Skeletal muscle cell (primary cell): ENCODE measurements around the gene GPHN.
"Not testable (repeated sequence)": the region's sequence is repeated elsewhere in the genome, so short reads cannot be mapped to it uniquely, and the experiment has no call there.

Experiments used
- DNase-seq: peaks from one replicate; pipeline ENCODE4 v3.0.0-alpha.2; 2010; ENCODE audit warnings: low read depth
- H3K4me3 ChIP-seq: 2 replicates; pipeline ENCODE4 v1.5.1; 2011; ENCODE audit warnings: low read depth, mild to moderate bottlenecking, control low read depth, low read length, moderate library complexity

The GPHN gene

GRCh38 chr14:66575939-66576338 lies 68.0 kb downstream of the GPHN start:
- no peak overlapping the region for H3K4me3 ChIP-seq
- DNase-seq, result no peak

- H3K4me3 ChIP-seq, DNase-seq: not testable (repeated sequence)
Measured at GRCh38 chr14:66587753-66588152, 79.8 kb downstream of the GPHN start.

GRCh38 chr14:66595394-66595793 lies 87.4 kb downstream of the GPHN start:
- DNase-seq, result no peak

DNA sequence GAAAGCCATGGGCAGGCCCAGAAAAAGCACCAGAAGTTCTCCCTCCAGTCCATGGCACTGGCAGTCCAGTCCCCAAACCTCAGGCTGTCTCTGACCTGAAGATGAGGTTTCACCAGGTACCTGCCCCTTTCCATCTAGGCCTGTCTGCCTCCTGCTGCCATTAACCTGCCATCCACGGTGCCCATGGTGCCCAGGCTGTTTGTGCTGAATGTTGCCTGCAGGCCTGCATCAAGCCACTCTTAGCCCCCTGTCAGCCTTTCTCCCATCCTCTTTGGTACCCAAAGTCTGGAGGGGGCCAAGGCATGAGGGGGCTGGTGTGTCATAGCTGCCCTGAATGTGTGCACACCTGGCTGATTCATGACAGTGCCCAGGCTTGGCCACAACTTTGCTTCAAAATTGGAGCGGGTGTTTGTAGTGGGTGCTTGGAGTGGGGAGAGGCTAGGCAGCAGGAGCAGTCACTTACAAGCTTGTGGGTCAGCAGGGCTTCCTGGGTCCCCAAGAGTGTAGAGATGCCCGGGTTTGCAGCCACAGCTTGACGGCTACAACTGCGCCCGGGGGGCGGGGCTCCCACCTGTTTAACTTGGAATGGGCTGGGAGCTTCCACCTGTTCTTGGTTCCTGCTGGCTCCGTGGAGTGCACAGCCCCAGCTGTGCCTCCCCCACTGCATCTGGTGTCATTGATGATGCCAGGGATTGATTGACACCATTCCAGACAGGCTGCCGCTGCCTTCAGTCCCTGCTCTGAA lies 88.5 kb downstream of the GPHN start:
- no peak overlapping the region for H3K4me3 ChIP-seq
- no peak for DNase-seq

More at GRCh38 chr14:66595394-66595793, 87.4 kb downstream of the GPHN start:
- H3K4me3 ChIP-seq, result no peak overlapping the region

DNA sequence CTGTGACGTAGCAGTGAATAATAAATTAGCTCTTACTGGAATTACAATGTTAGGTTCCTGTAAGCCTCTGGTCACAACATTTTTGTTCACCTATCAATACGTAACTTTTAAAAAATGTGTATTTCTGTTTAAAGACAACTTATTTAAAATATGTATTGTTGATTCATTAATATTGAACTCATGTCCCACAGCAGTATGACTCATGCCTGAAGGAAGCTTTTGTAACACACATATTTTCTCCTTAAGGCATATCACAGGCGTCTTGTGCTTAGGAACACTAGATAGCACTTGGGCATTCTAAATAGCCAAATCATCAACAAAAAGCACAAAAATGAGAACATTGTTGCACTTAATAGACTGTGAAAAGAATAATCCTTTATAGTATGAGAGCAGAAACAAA lies 92.5 kb downstream of the GPHN start:
- no peak overlapping the region for H3K4me3 ChIP-seq
- DNase-seq, result no peak

DNA sequence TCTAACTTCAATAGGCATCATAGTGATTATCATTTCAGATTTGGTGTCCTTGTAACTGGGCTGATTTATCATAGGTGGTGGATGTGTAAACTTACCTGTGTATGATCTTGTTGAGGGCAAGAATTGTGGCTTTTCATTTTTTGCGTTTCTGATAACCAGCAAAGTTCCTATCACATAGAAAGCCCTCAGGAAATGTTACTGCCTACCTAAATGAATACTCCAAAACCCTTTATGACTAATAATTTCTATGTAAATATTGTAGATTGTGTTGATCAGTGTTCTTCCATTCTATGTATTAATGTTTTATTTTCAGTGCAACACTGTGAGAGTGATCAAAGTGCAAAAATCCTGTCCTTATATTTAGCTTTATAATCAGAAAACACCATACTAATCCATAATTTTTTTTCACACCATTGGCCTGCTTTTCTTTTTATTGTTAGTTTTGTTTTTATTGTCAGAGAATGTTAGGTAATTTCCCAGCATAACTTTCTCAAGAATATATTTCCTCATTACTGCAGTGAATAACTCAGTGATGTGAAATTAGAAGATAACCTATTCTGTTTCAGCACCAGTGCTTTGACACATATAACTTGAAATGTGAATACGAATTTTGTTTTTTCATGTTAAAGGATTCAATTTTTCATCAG lies 94.1 kb downstream of the GPHN start:
- DNase-seq, result no peak
- no peak overlapping the region for H3K4me3 ChIP-seq

- DNase-seq, result no peak
Measured at GRCh38 chr14:66603945-66604344, 96.0 kb downstream of the GPHN start.

GRCh38 chr14:66606826-66607225 lies 98.9 kb downstream of the GPHN start:
- no peak for DNase-seq
- H3K4me3 ChIP-seq, result no peak overlapping the region

More at GRCh38 chr14:66603945-66604344, 96.0 kb downstream of the GPHN start:
- H3K4me3 ChIP-seq, result no peak overlapping the region

DNA sequence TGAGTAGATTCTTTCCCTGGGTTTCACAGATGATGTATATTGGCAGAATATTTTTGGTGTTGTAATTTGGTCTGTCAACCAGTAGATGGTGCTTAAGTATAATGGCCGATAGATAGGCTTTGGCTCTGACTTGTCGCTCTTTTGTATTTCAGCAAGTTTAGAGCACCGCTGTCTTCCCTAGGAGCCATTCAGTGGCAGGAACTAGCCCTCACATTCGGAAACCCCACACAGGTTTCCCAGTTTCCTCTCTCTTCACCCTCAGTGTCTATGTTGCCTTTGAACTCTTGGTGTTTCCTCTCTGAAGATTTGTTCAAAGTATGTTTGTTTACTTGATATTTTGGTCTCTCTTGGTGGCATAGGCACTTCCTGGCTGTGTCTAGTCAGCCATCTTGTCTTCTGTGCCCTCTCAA lies 102.2 kb downstream of the GPHN start:
- H3K4me3 ChIP-seq, result no peak overlapping the region
- DNase-seq, result no peak

- no peak overlapping the region for H3K4me3 ChIP-seq
- DNase-seq, result no peak
Measured at GRCh38 chr14:66613344-66613743, 105.4 kb downstream of the GPHN start.

GRCh38 chr14:66619952-66620351 lies 112.0 kb downstream of the GPHN start:
- no peak for DNase-seq
- H3K4me3 ChIP-seq, result no peak overlapping the region

DNA sequence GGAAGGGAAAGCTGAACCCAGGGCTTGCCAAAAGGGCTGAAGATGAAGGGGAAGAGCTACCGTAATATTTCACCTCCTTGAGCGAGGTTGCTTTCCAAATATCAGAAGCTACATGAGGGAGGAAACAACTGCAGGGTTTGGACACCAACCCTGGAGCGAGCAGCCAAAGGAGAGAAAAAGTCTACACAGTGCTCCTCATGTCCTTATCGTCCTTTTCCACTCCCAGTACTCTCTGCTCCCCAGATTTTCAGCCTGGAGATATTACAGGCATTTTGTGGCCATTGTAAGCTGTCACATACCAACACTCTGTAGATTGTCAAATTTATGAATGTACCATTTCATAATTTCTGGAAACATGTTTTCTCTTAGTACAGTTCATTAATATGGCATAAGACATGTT lies 115.9 kb downstream of the GPHN start:
- no peak overlapping the region for H3K4me3 ChIP-seq
- no peak for DNase-seq

DNA sequence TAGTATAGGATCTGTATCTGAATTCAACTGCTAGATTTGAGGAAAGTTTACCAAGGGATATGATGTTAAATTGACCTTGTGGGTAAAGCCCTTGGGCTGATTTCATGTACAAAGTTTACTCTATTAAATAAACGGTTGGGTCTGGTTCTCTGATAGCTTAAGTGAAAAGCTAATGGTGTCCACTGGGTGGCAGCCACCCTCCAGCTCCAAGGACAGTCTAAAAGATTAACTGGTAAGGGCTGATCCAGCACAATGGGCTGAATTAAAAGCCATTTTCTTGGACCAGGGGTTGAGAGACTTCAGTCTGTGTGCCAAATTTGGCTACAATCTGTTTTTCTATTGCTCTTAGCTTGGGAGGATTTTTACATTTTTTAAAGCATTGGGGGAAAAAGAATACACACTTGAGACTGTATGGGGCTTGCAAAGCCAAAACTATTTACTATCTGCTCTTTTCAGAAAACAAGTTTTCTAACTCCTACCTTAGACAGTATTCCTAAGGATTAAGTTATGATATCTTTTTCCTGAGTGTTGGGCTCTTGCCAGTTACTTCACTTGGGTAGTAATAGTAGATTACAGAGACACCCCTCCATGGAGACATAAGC lies 116.5 kb downstream of the GPHN start:
- H3K4me3 ChIP-seq, result no peak overlapping the region
- no peak for DNase-seq

GRCh38 chr14:66628636-66629035 lies 120.7 kb downstream of the GPHN start:
- no peak overlapping the region for H3K4me3 ChIP-seq
- DNase-seq, result no peak

- H3K4me3 ChIP-seq, result no peak overlapping the region
- no peak for DNase-seq
Measured at GRCh38 chr14:66629499-66629898, 121.6 kb downstream of the GPHN start.

GRCh38 chr14:66634876-66635275 lies 126.9 kb downstream of the GPHN start:
- no peak for DNase-seq
- H3K4me3 ChIP-seq, result no peak overlapping the region

DNA sequence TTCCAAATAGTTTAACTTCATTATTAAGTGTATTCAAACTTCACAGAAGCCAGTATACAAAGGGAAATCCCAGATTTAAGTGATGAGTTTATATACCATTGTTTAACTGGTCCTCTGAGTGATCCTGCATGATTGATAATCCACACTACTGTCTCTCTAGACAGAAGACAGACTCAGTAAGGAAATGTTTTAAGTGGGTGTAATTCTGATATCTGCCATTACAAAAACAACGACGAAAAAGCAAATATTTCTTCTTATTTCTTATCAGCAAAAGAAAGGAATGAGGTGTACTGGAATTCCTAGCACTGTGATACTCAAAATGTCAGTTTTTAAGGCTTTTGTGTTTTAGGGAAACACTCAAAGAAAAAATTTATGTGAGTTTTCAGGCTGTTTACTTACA lies 127.5 kb downstream of the GPHN start:
- H3K4me3 ChIP-seq, result no peak overlapping the region
- no peak for DNase-seq

DNA sequence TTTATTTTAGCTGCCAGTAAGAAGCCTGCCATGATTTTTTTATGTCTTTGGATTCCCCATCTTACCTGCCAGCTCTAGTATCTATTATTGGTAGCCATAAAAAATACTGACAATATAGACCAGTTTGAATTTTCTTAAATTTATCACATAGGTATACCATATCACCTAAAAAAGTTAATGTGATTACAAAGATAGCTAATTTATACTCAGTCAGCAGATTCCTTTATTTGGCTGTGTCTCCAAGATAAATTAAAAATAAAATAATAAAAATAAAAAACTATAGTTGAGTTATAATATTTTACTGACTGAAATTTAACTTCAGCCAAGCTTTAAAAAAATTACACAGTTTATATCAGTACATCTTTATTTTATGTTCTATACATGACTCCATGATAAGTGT lies 128.3 kb downstream of the GPHN start:
- no peak overlapping the region for H3K4me3 ChIP-seq

DNA sequence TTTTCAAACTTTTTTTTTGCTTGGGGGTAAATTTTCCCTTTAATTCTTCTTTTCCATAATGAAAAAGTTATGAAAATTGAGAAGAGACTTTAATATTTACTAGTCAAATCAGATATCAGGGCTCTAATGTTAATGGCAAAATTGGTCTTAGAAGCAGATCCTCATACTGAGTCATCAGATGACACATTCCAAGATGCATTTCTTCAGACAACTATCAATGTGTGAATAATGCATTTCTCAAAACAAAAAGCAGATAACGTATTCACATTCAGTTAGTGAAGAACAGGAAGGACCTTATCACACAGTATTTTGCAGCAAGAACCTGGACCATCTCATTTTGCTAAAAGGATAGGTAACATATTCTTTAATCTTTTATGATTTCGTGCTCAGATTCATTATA lies 130.7 kb downstream of the GPHN start:
- DNase-seq, result no peak
- H3K4me3 ChIP-seq, result no peak overlapping the region

More for the DNA sequence above, 128.3 kb downstream of the GPHN start:
- DNase-seq, result no peak

DNA sequence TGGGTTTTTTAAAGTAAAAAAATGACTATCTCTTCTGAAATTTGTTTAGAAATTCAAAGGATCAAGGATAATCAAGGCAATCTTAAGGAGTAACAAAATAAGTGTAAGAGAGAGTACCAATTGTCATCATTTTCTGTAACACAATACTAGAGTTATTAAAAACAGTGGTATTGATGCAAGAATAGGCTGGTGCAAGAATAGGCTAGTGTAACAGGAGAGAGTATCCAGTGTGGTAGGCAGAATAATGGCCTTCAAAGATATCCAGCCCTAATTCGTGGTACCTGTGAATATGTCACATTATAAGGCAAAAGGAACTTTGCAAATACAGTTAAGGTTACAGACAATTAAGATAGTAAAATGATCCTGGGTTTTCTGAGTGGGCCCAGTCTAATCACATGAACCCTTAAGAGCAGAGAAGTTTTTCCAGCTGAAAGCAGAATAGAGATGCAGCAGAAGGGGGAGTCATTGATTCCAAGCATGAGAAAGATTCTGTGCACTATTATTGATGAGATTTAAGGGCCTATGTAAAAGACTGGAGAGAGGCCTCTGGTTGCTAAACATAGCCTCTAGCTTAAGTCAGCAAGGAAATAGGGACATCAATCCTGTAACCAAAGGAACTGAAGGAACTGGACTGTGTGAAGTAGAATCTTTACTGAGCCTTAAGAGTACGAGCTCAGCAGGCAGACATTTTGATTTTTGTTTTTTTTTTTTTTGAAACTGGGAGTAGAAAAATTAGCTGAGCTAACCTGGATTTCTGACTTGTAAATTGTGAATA lies 134.1 kb downstream of the GPHN start:
- no peak overlapping the region for H3K4me3 ChIP-seq
- DNase-seq, result no peak
